WTC11 (cell line): ENCODE results near the gene GART. TPM values are rescaled to one million over a fixed set of nuclear protein-coding genes. Genes with fewer than 3 reads are reported as not detected.

Experiments
- ATAC-seq: fragments of 200-7000 bp; cut with Tn5 transposase; 2 replicates; pipeline ENCODE4 v1.10.0; 2021; ENCODE audit warnings: mild to moderate bottlenecking, moderate library complexity
- CTCF ChIA-PET: fragments of 300-600 bp; sonication (Branson Sonifier 250); formaldehyde crosslinking; loops from one replicate; lab custom pipeline; 2021; ENCODE audit warnings: antibody characterized with exemption; lab: Charles Lee
- POLR2A ChIA-PET: fragments of 350-600 bp; sonication (Branson Sonifier 250); formaldehyde crosslinking; loops from one replicate; lab custom pipeline; 2021; ENCODE audit warnings: antibody characterized with exemption; lab: Charles Lee
- DNase-seq: peaks from one replicate; pipeline ENCODE4 v3.0.0; 2021; ENCODE audit warnings: low spot score
- H3K27ac Mint-ChIP-seq: 2 replicates; pipeline ENCODE4 v1.8.0; 2021; ENCODE audit warnings: mixed read lengths
- H3K27me3 Mint-ChIP-seq: 2 replicates; pipeline ENCODE4 v1.8.0; 2021; ENCODE audit warnings: low read depth, mild to moderate bottlenecking, moderate library complexity, mixed read lengths
- H3K36me3 Mint-ChIP-seq: 2 replicates; pipeline ENCODE4 v1.8.0; 2021; ENCODE audit warnings: mixed read lengths
- H3K4me1 Mint-ChIP-seq: 2 replicates; pipeline ENCODE4 v1.8.0; 2022; ENCODE audit warnings: mixed read lengths
- H3K4me3 Mint-ChIP-seq: 2 replicates; pipeline ENCODE4 v1.8.0; 2021; ENCODE audit warnings: mild to moderate bottlenecking, moderate library complexity, mixed read lengths
- H3K9me3 Mint-ChIP-seq: 2 replicates; pipeline ENCODE4 v1.8.0; 2021; ENCODE audit warnings: mixed read lengths
- AR ChIP-seq: fragments of 250-450 bp; sonication (Bioruptor Pico); IDR thresholded peaks from 2 replicates; pipeline ENCODE4 v1.9.0; 2021; ENCODE audit warnings: mild to moderate bottlenecking
- ATF1 ChIP-seq: sonication (generic); formaldehyde crosslinking; IDR thresholded peaks from 2 replicates; pipeline ENCODE4 v1.8.1; 2023; ENCODE audit warnings: mild to moderate bottlenecking, moderate library complexity, missing genetic modification reagents
- ATF2 ChIP-seq: sonication (generic); formaldehyde crosslinking; IDR thresholded peaks from 2 replicates; pipeline ENCODE4 v1.8.1; 2022; ENCODE audit warnings: low read depth, missing genetic modification reagents, borderline replicate concordance
- ATF3 ChIP-seq: sonication (generic); formaldehyde crosslinking; conservative IDR thresholded peaks from 2 replicates; pipeline ENCODE4 v1.8.1; 2022; ENCODE audit warnings: mild to moderate bottlenecking, missing genetic modification reagents
- CTCF ChIP-seq: fragments of 200-600 bp; IDR thresholded peaks from 2 replicates; pipeline ENCODE4 v1.8.0; 2022; ENCODE audit warnings: antibody characterized with exemption
- E2F4 ChIP-seq: sonication (generic); formaldehyde crosslinking; IDR thresholded peaks from 2 replicates; pipeline ENCODE4 v1.8.1; 2022; ENCODE audit warnings: low read depth, mild to moderate bottlenecking, moderate library complexity, missing genetic modification reagents, borderline replicate concordance
- EMX1 ChIP-seq: fragments of 250-450 bp; sonication (Bioruptor Pico); IDR thresholded peaks from 2 replicates; pipeline ENCODE4 v1.8.0; 2021; ENCODE audit warnings: mild to moderate bottlenecking
- FOXK1 ChIP-seq: sonication (generic); formaldehyde crosslinking; IDR thresholded peaks from 2 replicates; pipeline ENCODE4 v1.8.0; 2022; ENCODE audit warnings: mild to moderate bottlenecking, moderate library complexity, missing genetic modification reagents
- GABPB1 ChIP-seq: sonication (generic); formaldehyde crosslinking; IDR thresholded peaks from 2 replicates; pipeline ENCODE4 v1.8.1; 2023; ENCODE audit warnings: mild to moderate bottlenecking, missing genetic modification reagents
- GTF2I ChIP-seq: fragments of 250-450 bp; sonication (Bioruptor Pico); conservative IDR thresholded peaks from 2 replicates; pipeline ENCODE4 v1.4.0; 2021; ENCODE audit warnings: mild to moderate bottlenecking
- HMGXB4 ChIP-seq: sonication (generic); formaldehyde crosslinking; IDR thresholded peaks from 2 replicates; pipeline ENCODE4 v1.8.1; 2023; ENCODE audit warnings: mild to moderate bottlenecking, moderate library complexity, missing genetic modification reagents
- JUN ChIP-seq: sonication (generic); formaldehyde crosslinking; IDR thresholded peaks from 2 replicates; pipeline ENCODE4 v1.8.0; 2023; ENCODE audit warnings: mild to moderate bottlenecking, missing genetic modification reagents
- NFYB ChIP-seq: sonication (generic); formaldehyde crosslinking; conservative IDR thresholded peaks from 2 replicates; pipeline ENCODE4 v1.8.0; 2022; ENCODE audit warnings: low read depth, missing genetic modification reagents
- PREB ChIP-seq: sonication (generic); formaldehyde crosslinking; IDR thresholded peaks from 2 replicates; pipeline ENCODE4 v1.8.1; 2022; ENCODE audit warnings: mild to moderate bottlenecking, missing genetic modification reagents, moderate library complexity, borderline replicate concordance
- RORB ChIP-seq: fragments of 250-450 bp; sonication (Bioruptor Pico); IDR thresholded peaks from 2 replicates; pipeline ENCODE4 v1.9.0; 2021; ENCODE audit warnings: mild to moderate bottlenecking
- ZNF121 ChIP-seq: sonication (generic); formaldehyde crosslinking; IDR thresholded peaks from 2 replicates; pipeline ENCODE4 v1.8.0; 2023; ENCODE audit warnings: missing genetic modification reagents
- ZNF317 ChIP-seq: sonication (generic); formaldehyde crosslinking; IDR thresholded peaks from 2 replicates; pipeline ENCODE4 v1.8.1; 2023; ENCODE audit warnings: low read depth, mild to moderate bottlenecking, moderate library complexity, missing genetic modification reagents, borderline replicate concordance
- total RNA-seq: library from RNA; stranded (reverse); gene quantifications from 3 replicates; pipeline ENCODE4 v1.2.3, GENCODE V29; 2021

Gene GART
- total RNA-seq, 1 experiment from 2014 or later = 223 TPM

GRCh38 chr21:33557447-33557846, 15.5 kb upstream of the GART start:
- Mint-ChIP-seq H3K4me3 (no peak overlapping the region), H3K27me3 (no peaks in the 10 kb centered on the region), H3K36me3 (peaks cover 89% of the 10 kb centered on the region), H3K27ac (no peak overlapping the region), H3K9me3 (no peaks in the 10 kb centered on the region), H3K4me1 (no peaks in the 10 kb centered on the region)
- TF ChIP-seq HMGXB4 (CRISPR knock-in tag) = no peak
- no peak for TF ChIP-seq RORB
- TF ChIP-seq FOXK1 = no peak
- TF ChIP-seq AR (CRISPR knock-in tag) = no peak
- no peak for TF ChIP-seq ZNF121 (CRISPR knock-in tag)
- no peak for TF ChIP-seq PREB (CRISPR knock-in tag)
- TF ChIP-seq NFYB (CRISPR knock-in tag) = no peak
- no peak for TF ChIP-seq ATF1 (CRISPR knock-in tag)
- TF ChIP-seq GABPB1 (CRISPR knock-in tag) = no peak
- no peak for TF ChIP-seq ATF3
- no peak for TF ChIP-seq JUN (CRISPR knock-in tag)
- TF ChIP-seq ATF2 (CRISPR knock-in tag) = no peak
- no peak for TF ChIP-seq CTCF
- TF ChIP-seq E2F4 (CRISPR knock-in tag) = no peak
- TF ChIP-seq EMX1 (CRISPR knock-in tag) = no peak
- TF ChIP-seq ZNF317 (CRISPR knock-in tag) = no peak
- no peak for TF ChIP-seq GTF2I (CRISPR knock-in tag)
- POLR2A ChIA-PET = interaction anchor here (1.0 kb wide), 1 partner anchor 17 kb away, joined by 3 read pairs; no protein-coding TSS in a partner anchor
- DNase-seq = no peak
- CTCF ChIA-PET = interaction anchor here (1.4 to 2.7 kb wide), 2 partner anchors 30 to 48 kb away, joined by 3 to 14 read pairs; partner anchors contain the start of gene DONSON
- no peak for ATAC-seq
